CD14-positive monocyte (primary cell): ENCODE measurements around the gene KLHL3. TPM values are rescaled to one million over a fixed set of nuclear protein-coding genes. Genes with fewer than 3 reads are reported as not detected.

Source experiments
- DNase-seq, 3 donors: peaks; one replicate each; pipeline ENCODE4 v3.0.0-alpha.2; 2011 to 2022
- H2AFZ ChIP-seq: 2 replicates; pipeline ENCODE4 v1.6.0; 2012; ENCODE audit warnings: mild to moderate bottlenecking, low read depth, low read length, inconsistent platforms; ENCODE audit not compliant: insufficient read depth, poor library complexity, severe bottlenecking
- H3K27ac ChIP-seq, 2 donors: 1 replicate in 1 of 2; 2 replicates in 1 of 2; pipeline ENCODE4 v1.5.1; 2012 to 2013; ENCODE audit warnings: low read length in 2 of 2, control low read depth in 1 of 2, inconsistent platforms in 1 of 2, low read depth in 1 of 2, mild to moderate bottlenecking in 1 of 2
- H3K27me3 ChIP-seq, 2 donors: one replicate each; pipeline versions ENCODE4 v1.6.0 to v1.6.1; 2011 to 2013; ENCODE audit warnings: low read length in 2 of 2; ENCODE audit not compliant: control insufficient read depth in 2 of 2, insufficient read depth in 2 of 2
- H3K36me3 ChIP-seq, 2 donors: replicated peaks in 1 of 2; 1 replicate in 1 of 2; 2 replicates in 1 of 2; pipeline versions ENCODE4 v1.5.1 to v1.6.1; 2012 to 2013; ENCODE audit warnings: low read length in 2 of 2, control low read depth in 1 of 2, inconsistent platforms in 1 of 2, mild to moderate bottlenecking in 1 of 2; ENCODE audit not compliant: insufficient read depth in 2 of 2, control insufficient read depth in 1 of 2
- H3K4me1 ChIP-seq, 2 donors: 1 replicate in 1 of 2; 2 replicates in 1 of 2; pipeline versions ENCODE4 v1.5.1 to v1.6.1; 2012 to 2013; ENCODE audit warnings: low read length in 2 of 2, control low read depth in 1 of 2, inconsistent platforms in 1 of 2, mild to moderate bottlenecking in 1 of 2, moderate library complexity in 1 of 2; ENCODE audit not compliant: insufficient read depth in 2 of 2, control insufficient read depth in 1 of 2
- H3K4me2 ChIP-seq: replicated peaks from 2 replicates; pipeline ENCODE3; 2012; ENCODE audit warnings: low read length, moderate library complexity, mild to moderate bottlenecking; ENCODE audit not compliant: poor library complexity, severe bottlenecking; ENCODE audit errors: extremely low read depth
- H3K4me3 ChIP-seq, 3 experiments: fragments of 200-600 bp in 1 of 3; sonication (generic) in 1 of 3; replicated peaks in 1 of 3; 1 replicate in 2 of 3; 2 replicates in 1 of 3; pipeline ENCODE4 v1.5.1; 2011 to 2013; ENCODE audit warnings: low read length in 3 of 3, mild to moderate bottlenecking in 3 of 3, control low read depth in 2 of 3, low read depth in 2 of 3, inconsistent platforms in 1 of 3, moderate library complexity in 1 of 3
- H3K79me2 ChIP-seq: 2 replicates; pipeline ENCODE4 v1.6.0; 2012; ENCODE audit warnings: mild to moderate bottlenecking, control low read depth, inconsistent platforms, low read length, moderate library complexity; ENCODE audit not compliant: insufficient read depth
- H3K9ac ChIP-seq: 2 replicates; pipeline ENCODE4 v1.6.0; 2017; ENCODE audit warnings: low read length, mild to moderate bottlenecking; ENCODE audit not compliant: insufficient read depth, poor library complexity, severe bottlenecking
- H3K9me3 ChIP-seq, 2 donors: replicated peaks in 1 of 2; 1 replicate in 1 of 2; 2 replicates in 1 of 2; pipeline versions ENCODE4 v1.5.1 to v1.6.1; 2012 to 2013; ENCODE audit warnings: low read length in 2 of 2, control low read depth in 1 of 2; ENCODE audit not compliant: control insufficient read depth in 1 of 2, insufficient read depth in 1 of 2
- H4K20me1 ChIP-seq: 2 replicates; pipeline ENCODE4 v1.6.0; 2012; ENCODE audit warnings: mild to moderate bottlenecking, low read length, control low read depth, moderate library complexity; ENCODE audit not compliant: insufficient read depth
- H3K27ac Mint-ChIP-seq, 7 donors: one replicate each; pipeline ENCODE4 v1.8.0; 2020; ENCODE audit warnings: mild to moderate bottlenecking in 7 of 7, mixed read lengths in 7 of 7, moderate library complexity in 6 of 7, inconsistent platforms in 2 of 7
- H3K27me3 Mint-ChIP-seq, 3 donors: one replicate each; pipeline ENCODE4 v1.8.0; 2021 to 2022; ENCODE audit warnings: low read depth in 3 of 3, mild to moderate bottlenecking in 3 of 3, mixed read lengths in 3 of 3, moderate library complexity in 3 of 3, inconsistent platforms in 1 of 3
- H3K36me3 Mint-ChIP-seq, 2 donors: one replicate each; pipeline ENCODE4 v1.8.0; 2020; ENCODE audit warnings: mixed read lengths in 2 of 2, inconsistent platforms in 1 of 2, mild to moderate bottlenecking in 1 of 2
- H3K4me1 Mint-ChIP-seq: one replicate; pipeline ENCODE4 v1.8.0; 2020; ENCODE audit warnings: mild to moderate bottlenecking, mixed read lengths
- H3K4me3 Mint-ChIP-seq, 2 donors: one replicate each; pipeline ENCODE4 v1.8.0; 2020; ENCODE audit warnings: mild to moderate bottlenecking in 2 of 2, mixed read lengths in 2 of 2, moderate library complexity in 1 of 2
- H3K9me3 Mint-ChIP-seq, 7 donors: one replicate each; pipeline ENCODE4 v1.8.0; 2020 to 2022; ENCODE audit warnings: mixed read lengths in 7 of 7, mild to moderate bottlenecking in 6 of 7, moderate library complexity in 6 of 7, inconsistent platforms in 2 of 7
- CTCF ChIP-seq: fragments of 200-600 bp; IDR thresholded peaks from one replicate; pipeline ENCODE4 v1.8.0; 2022; ENCODE audit warnings: antibody characterized with exemption, mild to moderate bottlenecking
- whole genome bisulfite sequencing: methylation state at CpG from one replicate; pipeline ENCODE4 v1.1.5; 2013; ENCODE audit warnings: missing lambda C conversion rate; ENCODE audit not compliant: insufficient coverage; 5-methylcytosine and 5-hydroxymethylcytosine counted together
- intact Hi-C, 2 donors: fragments of 100-400 bp; cut with micrococcal nuclease; formaldehyde crosslinking; loops; one replicate each; pipeline versions ENCODE4 v1.15.0 to v1.15.1; 2023
- polyA plus RNA-seq, 3 donors: library from polyadenylated mRNA; depleted of rRNA in 1 of 3; unstranded in 2 of 3; stranded (reverse) in 1 of 3; fragments of 300-500 nt in 2 of 3; fragments of >200 nt in 1 of 3; fragmentation: Illumina TruSeq in 2 of 3; gene quantifications; 1 replicate in 2 of 3; 2 replicates in 1 of 3; pipeline ENCODE4 v1.2.3, GENCODE V29; 2012 to 2021

KLHL3 gene
- polyA plus RNA-seq, 3 donors: 0.71 TPM; not detected in 2

- no peaks in the 10 kb centered on the region for H3K36me3 Mint-ChIP-seq
- TF ChIP-seq CTCF: no peak
- H3K9ac ChIP-seq: no peak overlapping the region
- H4K20me1 ChIP-seq: no peaks in the 10 kb centered on the region
- H2AFZ ChIP-seq: no peak overlapping the region
- H3K27ac Mint-ChIP-seq: no peak overlapping the region
- H3K79me2 ChIP-seq: no peaks in the 10 kb centered on the region
- no peak overlapping the region for H3K4me2 ChIP-seq
- no peak overlapping the region for H3K4me3 ChIP-seq
- no peak overlapping the region for H3K27ac ChIP-seq
- H3K9me3 ChIP-seq: no peaks in the 10 kb centered on the region
- H3K27me3 ChIP-seq: no peaks in the 10 kb centered on the region
- H3K36me3 ChIP-seq: no peaks in the 10 kb centered on the region
- intact Hi-C loops: no loop called here
- no peaks in the 10 kb centered on the region for H3K4me1 ChIP-seq
- peaks cover 0 to 3% (median 0%) of the 10 kb centered on the region in 7 donors for H3K9me3 Mint-ChIP-seq
- no peaks in the 10 kb centered on the region for H3K4me1 Mint-ChIP-seq
- peaks cover 0 to 3% (median 1%) of the 10 kb centered on the region in 3 donors for H3K27me3 Mint-ChIP-seq
- no peak for DNase-seq
- H3K4me3 Mint-ChIP-seq: no peak overlapping the region
Measured at GRCh38 chr5:137705106-137705505, 30.8 kb downstream of the KLHL3 start.

DNA sequence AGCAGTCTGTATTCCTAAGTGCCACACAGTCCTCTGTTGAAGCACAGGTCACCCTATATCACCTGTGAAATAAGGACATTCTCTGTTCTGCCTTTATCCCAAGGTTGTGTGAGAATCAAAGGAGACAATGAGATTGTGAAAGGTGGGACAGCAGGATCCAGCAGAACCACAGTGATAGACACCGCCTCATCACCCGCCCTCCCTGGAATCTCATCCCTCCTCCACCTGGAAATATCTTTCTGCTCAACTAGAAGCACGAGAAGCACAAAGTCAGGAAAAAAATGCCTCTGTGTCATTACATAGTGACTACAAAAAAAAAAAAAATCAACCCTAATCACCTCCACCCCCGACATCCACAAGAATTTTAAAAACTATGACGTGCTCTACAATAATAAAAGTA is 32.3 kb downstream of the KLHL3 start:
- peaks cover 0 to 1% (median 0%) of the 10 kb centered on the region in 7 donors for H3K9me3 Mint-ChIP-seq
- no peak overlapping the region for H3K4me3 ChIP-seq
- H3K9ac ChIP-seq: no peak overlapping the region
- H3K27me3 Mint-ChIP-seq: peaks cover 0 to 3% (median 1%) of the 10 kb centered on the region in 3 donors
- H3K27ac Mint-ChIP-seq: no peak overlapping the region
- no peaks in the 10 kb centered on the region for H3K9me3 ChIP-seq
- H3K79me2 ChIP-seq: no peaks in the 10 kb centered on the region
- TF ChIP-seq CTCF: no peak
- no peaks in the 10 kb centered on the region for H3K4me1 Mint-ChIP-seq
- no peak overlapping the region for H3K4me2 ChIP-seq
- no peak overlapping the region for H2AFZ ChIP-seq
- H3K36me3 ChIP-seq: no peaks in the 10 kb centered on the region
- H3K27me3 ChIP-seq: no peaks in the 10 kb centered on the region
- intact Hi-C loops: no loop called here
- no peak for DNase-seq
- no peaks in the 10 kb centered on the region for H3K4me1 ChIP-seq
- no peak overlapping the region for H3K4me3 Mint-ChIP-seq
- H3K27ac ChIP-seq: no peak overlapping the region
- no peaks in the 10 kb centered on the region for H4K20me1 ChIP-seq
- H3K36me3 Mint-ChIP-seq: no peaks in the 10 kb centered on the region
- no CpG with 5 or more reads among the region's 5 CpGs for WGBS
